T-helper 17 cell (primary cell): ENCODE results near the gene EDA. TPM values are rescaled to one million over a fixed set of nuclear protein-coding genes. Genes with fewer than 3 reads are reported as not detected.

Experiments used
- ATAC-seq: fragments of 150-1000 bp; cut with Tn5 transposase; 2 replicates; pipeline ENCODE4 v1.10.0; 2021; ENCODE audit warnings: mild to moderate bottlenecking, moderate library complexity
- DNase-seq, 3 donors: peaks; one replicate each; pipeline versions ENCODE4 v3.0.0 to v3.0.0-alpha.2; 2020 to 2021
- H3K9me3 ChIP-seq: one replicate; pipeline ENCODE4 v1.7.0; 2013; ENCODE audit warnings: low read length, mild to moderate bottlenecking; ENCODE audit not compliant: control insufficient read depth, poor library complexity, severe bottlenecking
- H3K27ac Mint-ChIP-seq: one replicate; pipeline ENCODE4 v1.8.0; 2022; ENCODE audit warnings: mild to moderate bottlenecking, moderate library complexity, mixed read lengths
- H3K27me3 Mint-ChIP-seq: one replicate; pipeline ENCODE4 v1.8.0; 2022; ENCODE audit warnings: mixed read lengths
- H3K36me3 Mint-ChIP-seq: one replicate; pipeline ENCODE4 v1.8.0; 2022; ENCODE audit warnings: low read depth, mixed read lengths
- H3K4me1 Mint-ChIP-seq: one replicate; pipeline ENCODE4 v1.8.0; 2022; ENCODE audit warnings: mild to moderate bottlenecking, mixed read lengths
- H3K4me3 Mint-ChIP-seq: one replicate; pipeline ENCODE4 v1.8.0; 2022; ENCODE audit warnings: mild to moderate bottlenecking, moderate library complexity, mixed read lengths
- total RNA-seq, 4 donors: library from RNA in 2 of 4; stranded (reverse) in 2 of 4; gene quantifications; one replicate each; pipeline ENCODE4 v1.2.3 and lab custom pipeline; 2022 to 2026

The EDA gene
- total RNA-seq, 2 donors from 2014 or later, result 5.9 to 13.6 TPM

- no peak overlapping the region for H3K27ac Mint-ChIP-seq
- peaks cover 18% of the 10 kb centered on the region for H3K4me1 Mint-ChIP-seq
- no peaks in the 10 kb centered on the region for H3K36me3 Mint-ChIP-seq
- H3K27me3 Mint-ChIP-seq, result no peaks in the 10 kb centered on the region
- ATAC-seq (no peak), DNase-seq (no peak)
- peak overlapping the region; percentile 9 for H3K4me3 Mint-ChIP-seq
- no peaks in the 10 kb centered on the region for H3K9me3 ChIP-seq
Observed at GRCh38 chrX:69627744-69628143, 11.8 kb downstream of the EDA start.

GRCh38 chrX:69630147-69630546 is 14.2 kb downstream of the EDA start:
- no peak overlapping the region for H3K27ac Mint-ChIP-seq
- H3K4me3 Mint-ChIP-seq, result no peak overlapping the region
- ATAC-seq (no peak), DNase-seq (no peak)
- H3K36me3 Mint-ChIP-seq, result no peaks in the 10 kb centered on the region
- peaks cover 18% of the 10 kb centered on the region for H3K4me1 Mint-ChIP-seq
- H3K9me3 ChIP-seq, result no peaks in the 10 kb centered on the region
- no peaks in the 10 kb centered on the region for H3K27me3 Mint-ChIP-seq

- no peak overlapping the region for H3K4me3 Mint-ChIP-seq
- no peak for ATAC-seq
- DNase-seq, result no peak
- H3K4me1 Mint-ChIP-seq, result no peaks in the 10 kb centered on the region
- no peaks in the 10 kb centered on the region for H3K27me3 Mint-ChIP-seq
- no peaks in the 10 kb centered on the region for H3K9me3 ChIP-seq
- H3K27ac Mint-ChIP-seq, result no peak overlapping the region
- no peaks in the 10 kb centered on the region for H3K36me3 Mint-ChIP-seq
Observed at GRCh38 chrX:69664693-69665092, 48.8 kb downstream of the EDA start.

GRCh38 chrX:69670001-69670555 is 54.2 kb downstream of the EDA start:
- Mint-ChIP-seq H3K4me1 (no peaks in the 10 kb centered on the region), H3K27me3 (no peaks in the 10 kb centered on the region), H3K27ac (no peak overlapping the region), H3K36me3 (peaks cover 2% of the 10 kb centered on the region), H3K4me3 (no peak overlapping the region)
- DNase-seq, result no peak
- H3K9me3 ChIP-seq, result peaks cover 5% of the 10 kb centered on the region
- no peak for ATAC-seq

GRCh38 chrX:69674891-69675290 is 59.0 kb downstream of the EDA start:
- Mint-ChIP-seq H3K27ac (no peak overlapping the region), H3K4me3 (no peak overlapping the region), H3K27me3 (no peaks in the 10 kb centered on the region), H3K36me3 (peaks cover 5% of the 10 kb centered on the region), H3K4me1 (no peaks in the 10 kb centered on the region)
- no peak for ATAC-seq
- no peak for DNase-seq
- H3K9me3 ChIP-seq, result peaks cover 5% of the 10 kb centered on the region

GRCh38 chrX:69705818-69706217 is 89.9 kb downstream of the EDA start:
- DNase-seq (no peak), ATAC-seq (no peak)
- H3K27me3 Mint-ChIP-seq, result no peaks in the 10 kb centered on the region
- H3K4me3 Mint-ChIP-seq, result no peak overlapping the region
- no peaks in the 10 kb centered on the region for H3K9me3 ChIP-seq
- no peak overlapping the region for H3K27ac Mint-ChIP-seq
- H3K4me1 Mint-ChIP-seq, result no peaks in the 10 kb centered on the region
- H3K36me3 Mint-ChIP-seq, result peaks cover 3% of the 10 kb centered on the region

- Mint-ChIP-seq H3K27me3 (no peaks in the 10 kb centered on the region), H3K36me3 (peaks cover 3% of the 10 kb centered on the region), H3K4me3 (no peak overlapping the region), H3K4me1 (no peaks in the 10 kb centered on the region), H3K27ac (no peak overlapping the region)
- ATAC-seq (no peak), DNase-seq (no peak)
- no peaks in the 10 kb centered on the region for H3K9me3 ChIP-seq
Observed at GRCh38 chrX:69718102-69718501, 102.2 kb downstream of the EDA start.

GRCh38 chrX:69724307-69724706 is 108.4 kb downstream of the EDA start:
- Mint-ChIP-seq H3K27me3 (no peaks in the 10 kb centered on the region), H3K4me1 (peaks cover 6% of the 10 kb centered on the region), H3K4me3 (no peak overlapping the region), H3K36me3 (peaks cover 2% of the 10 kb centered on the region), H3K27ac (no peak overlapping the region)
- DNase-seq (no peak), ATAC-seq (no peak)
- H3K9me3 ChIP-seq, result no peaks in the 10 kb centered on the region

GRCh38 chrX:69740317-69740716 is 124.4 kb downstream of the EDA start:
- Mint-ChIP-seq H3K27ac (no peak overlapping the region), H3K36me3 (no peaks in the 10 kb centered on the region), H3K4me1 (no peaks in the 10 kb centered on the region), H3K4me3 (no peak overlapping the region), H3K27me3 (no peaks in the 10 kb centered on the region)
- DNase-seq (no peak), ATAC-seq (no peak)
- H3K9me3 ChIP-seq, result no peaks in the 10 kb centered on the region

- no peak overlapping the region for H3K27ac Mint-ChIP-seq
- no peak overlapping the region for H3K4me3 Mint-ChIP-seq
- no peaks in the 10 kb centered on the region for H3K36me3 Mint-ChIP-seq
- H3K4me1 Mint-ChIP-seq, result no peaks in the 10 kb centered on the region
- H3K27me3 Mint-ChIP-seq, result no peaks in the 10 kb centered on the region
- no peaks in the 10 kb centered on the region for H3K9me3 ChIP-seq
- DNase-seq (no peak), ATAC-seq (no peak)
Observed at GRCh38 chrX:69741721-69742120, 125.8 kb downstream of the EDA start.

GRCh38 chrX:69746051-69746450 is 130.1 kb downstream of the EDA start:
- DNase-seq (no peak), ATAC-seq (no peak)
- no peaks in the 10 kb centered on the region for H3K27me3 Mint-ChIP-seq
- H3K9me3 ChIP-seq, result no peaks in the 10 kb centered on the region
- no peak overlapping the region for H3K27ac Mint-ChIP-seq
- no peaks in the 10 kb centered on the region for H3K4me1 Mint-ChIP-seq
- no peaks in the 10 kb centered on the region for H3K36me3 Mint-ChIP-seq
- no peak overlapping the region for H3K4me3 Mint-ChIP-seq

- H3K9me3 ChIP-seq, result no peaks in the 10 kb centered on the region
- no peaks in the 10 kb centered on the region for H3K4me1 Mint-ChIP-seq
- H3K27ac Mint-ChIP-seq, result no peak overlapping the region
- no peak overlapping the region for H3K4me3 Mint-ChIP-seq
- H3K27me3 Mint-ChIP-seq, result no peaks in the 10 kb centered on the region
- no peak for DNase-seq
- no peak for ATAC-seq
- H3K36me3 Mint-ChIP-seq, result no peaks in the 10 kb centered on the region
Observed at GRCh38 chrX:69748055-69748454, 132.1 kb downstream of the EDA start.

- no peaks in the 10 kb centered on the region for H3K27me3 Mint-ChIP-seq
- no peaks in the 10 kb centered on the region for H3K9me3 ChIP-seq
- H3K27ac Mint-ChIP-seq, result no peak overlapping the region
- H3K4me3 Mint-ChIP-seq, result no peak overlapping the region
- no peak for DNase-seq
- H3K4me1 Mint-ChIP-seq, result no peaks in the 10 kb centered on the region
- H3K36me3 Mint-ChIP-seq, result no peaks in the 10 kb centered on the region
- ATAC-seq, result no peak
Observed at GRCh38 chrX:69759921-69760625, 144.2 kb downstream of the EDA start.

GRCh38 chrX:69761633-69762032 is 145.7 kb downstream of the EDA start:
- Mint-ChIP-seq H3K36me3 (no peaks in the 10 kb centered on the region), H3K27ac (no peak overlapping the region), H3K27me3 (no peaks in the 10 kb centered on the region), H3K4me1 (no peaks in the 10 kb centered on the region), H3K4me3 (no peak overlapping the region)
- ATAC-seq, result no peak
- no peaks in the 10 kb centered on the region for H3K9me3 ChIP-seq
- DNase-seq, result no peak
